GM10847 (cell line): ENCODE data around the gene EHD2.

ENCODE experiments used
- POLR2A ChIP-seq: IDR thresholded peaks from 2 replicates; pipeline ENCODE4 v1.6.1; 2011; ENCODE audit not compliant: insufficient read length; ENCODE audit errors: extremely low read depth

The EHD2 gene

GRCh38 chr19:47713046-47714021 is at the start of gene EHD2:
EHD2 (plus strand) TSS chr19:47713422; CDS start chr19:47716613, 3,191 bp downstream.
- TF ChIP-seq POLR2A: no peak

- TF ChIP-seq POLR2A: no peak
These were observed 49.7 kb upstream of the EHD2 start for GRCh38 chr19:47663435-47663910.

- TF ChIP-seq POLR2A: no peak
These were observed 49.1 kb upstream of the EHD2 start for GRCh38 chr19:47663911-47664771.

- no peak for TF ChIP-seq POLR2A
These were observed 42.5 kb upstream of the EHD2 start for GRCh38 chr19:47670736-47671135.

- TF ChIP-seq POLR2A: no peak
These were observed 41.7 kb upstream of the EHD2 start for GRCh38 chr19:47671499-47671898.

GRCh38 chr19:47673426-47673825 is 39.8 kb upstream of the EHD2 start:
- TF ChIP-seq POLR2A: no peak

GRCh38 chr19:47674548-47674947 is 38.7 kb upstream of the EHD2 start:
- TF ChIP-seq POLR2A: no peak

GRCh38 chr19:47675271-47675670 is 38.0 kb upstream of the EHD2 start:
- no peak for TF ChIP-seq POLR2A

GRCh38 chr19:47675859-47676258 is 37.4 kb upstream of the EHD2 start:
- TF ChIP-seq POLR2A: no peak

GRCh38 chr19:47676811-47677210 is 36.4 kb upstream of the EHD2 start:
- no peak for TF ChIP-seq POLR2A

- TF ChIP-seq POLR2A: no peak
These were observed 33.8 kb upstream of the EHD2 start for GRCh38 chr19:47679251-47679900.

GRCh38 chr19:47679922-47680857 is 33.0 kb upstream of the EHD2 start:
- no peak for TF ChIP-seq POLR2A

GRCh38 chr19:47680858-47681332 is 32.3 kb upstream of the EHD2 start:
- no peak for TF ChIP-seq POLR2A

- no peak for TF ChIP-seq POLR2A
These were observed 31.8 kb upstream of the EHD2 start for GRCh38 chr19:47681388-47681787.

- no peak for TF ChIP-seq POLR2A
These were observed 31.3 kb upstream of the EHD2 start for GRCh38 chr19:47681936-47682335.
